Left lung (tissue), 10 donors: ENCODE measurements around the gene RAPGEF4. TPM values are rescaled to one million over a fixed set of nuclear protein-coding genes. Genes with fewer than 3 reads are reported as not detected.

Experiments
- ATAC-seq: fragments of 200-7000 bp; cut with Tn5 transposase; one replicate; pipeline ENCODE4 v1.9.1; 2020; ENCODE audit warnings: moderate library complexity
- DNase-seq, 4 donors: peaks; one replicate each; pipeline ENCODE4 v3.0.0-alpha.2; 2013 to 2020
- H3K27ac ChIP-seq, 2 donors: fragments of 200-600 bp; sonication (generic) in 1 of 2; one replicate each; pipeline versions ENCODE4 v1.5.0 to v1.8.0; 2020 to 2021
- H3K27me3 ChIP-seq, 2 donors: fragments of 200-600 bp; sonication (generic) in 1 of 2; one replicate each; pipeline versions ENCODE4 v1.5.0 to v1.8.0; 2020 to 2021
- H3K36me3 ChIP-seq, 2 donors: fragments of 200-600 bp; sonication (generic) in 1 of 2; one replicate each; pipeline versions ENCODE4 v1.5.0 to v1.8.0; 2020 to 2021
- H3K4me1 ChIP-seq, 2 donors: fragments of 200-600 bp; one replicate each; pipeline ENCODE4 v1.8.0; 2021
- H3K4me3 ChIP-seq, 2 donors: fragments of 200-600 bp; sonication (generic) in 1 of 2; one replicate each; pipeline versions ENCODE4 v1.5.0 to v1.8.0; 2020 to 2021; ENCODE audit warnings: mild to moderate bottlenecking in 1 of 2
- H3K9me3 ChIP-seq, 2 donors: fragments of 200-600 bp; sonication (generic) in 1 of 2; one replicate each; pipeline versions ENCODE4 v1.5.0 to v1.8.0; 2020 to 2021
- CTCF ChIP-seq, 2 donors: fragments of 200-600 bp; sonication (generic) in 1 of 2; IDR thresholded peaks; one replicate each; pipeline versions ENCODE4 v1.5.0 to v1.8.0; 2021; ENCODE audit warnings: antibody characterized with exemption in 2 of 2
- intact Hi-C, 2 donors: fragments of 100-400 bp; cut with DNase I; formaldehyde crosslinking; loops; one replicate each; pipeline versions ENCODE4 v1.11.2 to v1.14.2; 2022
- polyA plus RNA-seq, 6 donors: library from polyadenylated mRNA; unstranded; fragments of 120-200 nt; gene quantifications; one replicate each; pipeline ENCODE4 v1.2.1, GENCODE V29; 2013; ENCODE audit not compliant: insufficient read length in 6 of 6
- total RNA-seq, 2 donors: library from RNA; stranded (reverse); fragmentation: NEBNext Ultra II Directional; extraction: Animal tissue kit (Norgen Biotek cat#: 25700); gene quantifications; one replicate each; pipeline ENCODE4 v1.2.1, GENCODE V29; 2021
- donor health status: DM: no; HTN: yes; CAD: no.
- donor health status: DM: no; HTN: no; CAD: no.

Gene RAPGEF4
- total and polyA plus RNA-seq, 8 donors: 9.1 to 16.2 (median 11.8) TPM

- H3K27me3 ChIP-seq: peaks cover 50 to 68% of the 10 kb centered on the region in 2 donors
- no peak for TF ChIP-seq CTCF (IDR thresholded peaks at IDR 0.05)
- peaks cover 0 to 6% of the 10 kb centered on the region in 2 donors for H3K4me1 ChIP-seq
- H3K4me3 ChIP-seq: no peak overlapping the region
- H3K27ac ChIP-seq: no peak overlapping the region
- no peaks in the 10 kb centered on the region for H3K36me3 ChIP-seq
- intact Hi-C loops: no loop called here
- no peaks in the 10 kb centered on the region for H3K9me3 ChIP-seq
- ATAC-seq (no peak), DNase-seq (peak in 1 of 4 donors; percentile 5)
Observed at GRCh38 chr2:172736424-172737174, 954 bp downstream of the RAPGEF4 start.

- Histone ChIP-seq H3K36me3 (no peaks in the 10 kb centered on the region), H3K27ac (no peak overlapping the region), H3K27me3 (peaks cover 34 to 51% of the 10 kb centered on the region in 2 donors), H3K4me1 (peaks cover 0 to 6% of the 10 kb centered on the region in 2 donors), H3K4me3 (no peak overlapping the region), H3K9me3 (peaks cover 0 to 7% of the 10 kb centered on the region in 2 donors)
- ATAC-seq: no peak
- no peak for DNase-seq
- intact Hi-C loops: no loop called here
- no peak for TF ChIP-seq CTCF (IDR thresholded peaks at IDR 0.05)
Observed at GRCh38 chr2:172739661-172740266, 4.1 kb downstream of the RAPGEF4 start.

- intact Hi-C loops: no loop called here
- ATAC-seq (no peak), DNase-seq (no peak)
Observed at GRCh38 chr2:172740856-172741255, 5.2 kb downstream of the RAPGEF4 start.

DNA sequence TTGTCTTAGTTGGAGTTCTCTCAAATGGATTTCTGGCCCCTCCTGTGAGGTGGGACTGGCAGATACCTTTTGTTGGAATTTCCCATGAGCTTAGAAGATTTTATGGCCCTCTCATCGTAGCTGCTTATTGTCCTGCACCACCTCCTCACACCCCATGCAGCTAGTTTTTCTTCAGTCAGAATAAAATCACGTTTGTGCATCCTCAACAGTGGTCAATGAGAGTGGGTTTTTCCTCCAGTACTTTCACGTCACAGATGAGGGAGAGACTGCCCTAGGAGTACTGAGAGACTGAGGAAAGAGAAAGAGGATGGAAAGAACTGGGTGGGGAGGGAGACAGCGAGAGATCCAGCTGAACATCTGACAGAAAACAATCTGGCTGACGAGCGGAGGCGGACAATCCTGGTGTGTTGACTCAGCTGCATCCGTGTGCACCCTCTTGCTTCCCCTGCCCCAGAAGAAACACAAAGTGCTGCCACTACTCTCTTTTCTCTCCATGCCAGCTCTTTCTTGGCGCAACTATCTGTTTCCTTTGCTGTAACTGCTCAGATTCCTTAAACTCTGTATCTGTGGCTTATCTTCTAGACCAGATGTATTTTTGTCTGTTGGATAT lies 7.4 kb downstream of the RAPGEF4 start:
- no peak for DNase-seq
- no peak overlapping the region for H3K27ac ChIP-seq
- no peaks in the 10 kb centered on the region for H3K36me3 ChIP-seq
- peaks cover 0 to 7% of the 10 kb centered on the region in 2 donors for H3K9me3 ChIP-seq
- H3K4me3 ChIP-seq: no peak overlapping the region
- H3K27me3 ChIP-seq: peaks cover 1 to 18% of the 10 kb centered on the region in 2 donors
- intact Hi-C loops: no loop called here
- TF ChIP-seq CTCF (IDR thresholded peaks at IDR 0.05): no peak
- no peaks in the 10 kb centered on the region for H3K4me1 ChIP-seq
- ATAC-seq: no peak

More at GRCh38 chr2:172740856-172741255, 5.2 kb downstream of the RAPGEF4 start:
- no peak for TF ChIP-seq CTCF (IDR thresholded peaks at IDR 0.05)
- no peaks in the 10 kb centered on the region for H3K36me3 ChIP-seq
- peaks cover 23 to 40% of the 10 kb centered on the region in 2 donors for H3K27me3 ChIP-seq
- H3K4me3 ChIP-seq: no peak overlapping the region
- no peak overlapping the region for H3K27ac ChIP-seq
- peaks cover 0 to 7% of the 10 kb centered on the region in 2 donors for H3K9me3 ChIP-seq
- H3K4me1 ChIP-seq: peaks cover 0 to 5% of the 10 kb centered on the region in 2 donors

GRCh38 chr2:172743898-172744297 lies 8.3 kb downstream of the RAPGEF4 start:
- H3K36me3 ChIP-seq: no peaks in the 10 kb centered on the region
- H3K4me1 ChIP-seq: no peaks in the 10 kb centered on the region
- no peak overlapping the region for H3K4me3 ChIP-seq
- TF ChIP-seq CTCF (IDR thresholded peaks at IDR 0.05): no peak
- no peak overlapping the region for H3K27ac ChIP-seq
- H3K27me3 ChIP-seq: peaks cover 0 to 9% of the 10 kb centered on the region in 2 donors
- ATAC-seq (no peak), DNase-seq (no peak)
- H3K9me3 ChIP-seq: peaks cover 0 to 7% of the 10 kb centered on the region in 2 donors
- intact Hi-C loops: no loop called here
